Mucosa of stomach (tissue), 1 donor: Measurements from ENCODE around the gene DEPP1.

Experiments used
- H3K27me3 ChIP-seq: one replicate; pipeline ENCODE4 v1.7.0; 2013; ENCODE audit warnings: mild to moderate bottlenecking, low read length; ENCODE audit not compliant: control insufficient read depth, insufficient read depth
- H3K36me3 ChIP-seq: one replicate; pipeline ENCODE4 v1.7.0; 2013; ENCODE audit warnings: low read length; ENCODE audit not compliant: control insufficient read depth, insufficient read depth
- H3K4me1 ChIP-seq: one replicate; pipeline ENCODE4 v1.7.0; 2013; ENCODE audit warnings: mild to moderate bottlenecking, low read length; ENCODE audit not compliant: control insufficient read depth, insufficient read depth
- H3K4me3 ChIP-seq: one replicate; pipeline ENCODE4 v1.7.0; 2013; ENCODE audit warnings: low read length
- H3K9ac ChIP-seq: one replicate; pipeline ENCODE4 v1.7.0; 2013; ENCODE audit warnings: mild to moderate bottlenecking, low read length, moderate library complexity
- H3K9me3 ChIP-seq: one replicate; pipeline ENCODE4 v1.7.0; 2013; ENCODE audit warnings: mild to moderate bottlenecking, low read length, moderate library complexity; ENCODE audit not compliant: control insufficient read depth
- donor health status: Pancreatic carcinoma.

The DEPP1 gene

GRCh38 chr10:44949127-44949802, 29.3 kb downstream of the DEPP1 start:
- Histone ChIP-seq H3K9ac (no peak overlapping the region), H3K4me3 (no peak overlapping the region), H3K9me3 (no peaks in the 10 kb centered on the region), H3K36me3 (no peaks in the 10 kb centered on the region), H3K27me3 (no peaks in the 10 kb centered on the region), H3K4me1 (peaks cover 13% of the 10 kb centered on the region)

GRCh38 chr10:44948642-44949041, 30.0 kb downstream of the DEPP1 start:
- no peaks in the 10 kb centered on the region for H3K9me3 ChIP-seq
- H3K4me3 ChIP-seq, result no peak overlapping the region
- no peaks in the 10 kb centered on the region for H3K36me3 ChIP-seq
- H3K4me1 ChIP-seq, result peaks cover 13% of the 10 kb centered on the region
- no peak overlapping the region for H3K9ac ChIP-seq
- H3K27me3 ChIP-seq, result no peaks in the 10 kb centered on the region

DNA sequence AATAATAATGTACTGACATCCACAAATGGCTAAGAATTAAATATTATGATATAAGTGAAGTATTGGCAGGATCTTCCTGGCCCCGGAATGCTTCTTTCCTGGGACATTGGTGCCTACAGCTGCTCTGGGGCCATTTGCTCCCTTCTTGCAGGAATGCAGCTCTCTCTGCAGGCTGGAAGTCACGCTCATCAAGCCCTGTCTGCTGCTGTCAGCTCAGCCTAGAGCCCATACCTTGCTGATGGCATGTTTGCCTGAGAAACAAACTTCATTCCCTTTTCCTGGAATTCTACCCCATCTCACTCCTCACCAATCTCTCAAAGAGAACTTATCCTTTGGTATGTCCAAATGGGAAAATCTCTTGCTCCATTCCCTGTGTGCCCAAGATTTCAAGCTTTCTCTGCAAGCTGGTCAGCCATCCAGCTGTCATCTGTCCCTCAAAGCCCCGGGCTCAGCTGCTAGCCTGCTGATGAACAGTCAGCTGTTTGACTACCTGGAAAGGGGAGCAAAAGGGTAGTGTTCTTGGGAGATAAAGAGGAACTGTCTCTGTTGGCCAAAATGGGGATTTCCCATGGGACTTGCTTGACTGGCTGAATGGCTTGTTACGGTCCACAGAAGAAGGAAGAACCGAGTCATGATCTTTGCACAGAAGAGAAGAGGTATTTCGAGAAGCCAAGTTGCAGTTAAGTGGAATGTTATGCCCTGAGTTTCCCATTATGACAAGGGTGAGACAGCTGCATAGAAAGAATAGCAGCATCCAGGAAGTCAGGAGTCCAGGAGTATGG, 31.0 kb downstream of the DEPP1 start:
- Histone ChIP-seq H3K27me3 (no peaks in the 10 kb centered on the region), H3K9ac (no peak overlapping the region), H3K4me1 (peaks cover 13% of the 10 kb centered on the region), H3K4me3 (no peak overlapping the region), H3K36me3 (no peaks in the 10 kb centered on the region), H3K9me3 (no peaks in the 10 kb centered on the region)

DNA sequence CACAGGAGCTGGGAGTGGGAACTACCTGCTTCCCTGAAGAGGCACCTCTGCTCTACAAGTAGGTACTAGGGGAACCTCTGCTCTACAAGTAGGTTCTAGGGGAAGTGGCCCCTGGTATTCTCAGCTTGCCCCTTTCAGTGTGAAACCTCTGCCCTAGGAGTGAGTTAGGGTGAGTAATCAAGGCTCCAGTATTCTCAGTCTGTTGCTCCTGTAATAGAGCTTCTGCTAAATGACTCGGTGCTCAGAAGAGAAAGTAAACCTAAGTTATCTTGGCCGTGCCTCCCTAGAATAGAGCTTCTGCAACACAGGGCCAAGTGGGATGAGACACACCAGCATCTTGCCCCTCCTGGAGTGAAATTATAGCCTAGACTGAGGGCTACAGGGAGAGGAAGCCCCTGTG, 32.4 kb downstream of the DEPP1 start:
- Histone ChIP-seq H3K36me3 (no peaks in the 10 kb centered on the region), H3K27me3 (no peaks in the 10 kb centered on the region), H3K4me3 (no peak overlapping the region), H3K9ac (no peak overlapping the region), H3K9me3 (no peaks in the 10 kb centered on the region), H3K4me1 (peaks cover 13% of the 10 kb centered on the region)

GRCh38 chr10:44944354-44944753, 34.3 kb downstream of the DEPP1 start:
- Histone ChIP-seq H3K9me3 (no peaks in the 10 kb centered on the region), H3K4me1 (peaks cover 7% of the 10 kb centered on the region), H3K27me3 (no peaks in the 10 kb centered on the region), H3K9ac (no peak overlapping the region), H3K36me3 (no peaks in the 10 kb centered on the region), H3K4me3 (no peak overlapping the region)

DNA sequence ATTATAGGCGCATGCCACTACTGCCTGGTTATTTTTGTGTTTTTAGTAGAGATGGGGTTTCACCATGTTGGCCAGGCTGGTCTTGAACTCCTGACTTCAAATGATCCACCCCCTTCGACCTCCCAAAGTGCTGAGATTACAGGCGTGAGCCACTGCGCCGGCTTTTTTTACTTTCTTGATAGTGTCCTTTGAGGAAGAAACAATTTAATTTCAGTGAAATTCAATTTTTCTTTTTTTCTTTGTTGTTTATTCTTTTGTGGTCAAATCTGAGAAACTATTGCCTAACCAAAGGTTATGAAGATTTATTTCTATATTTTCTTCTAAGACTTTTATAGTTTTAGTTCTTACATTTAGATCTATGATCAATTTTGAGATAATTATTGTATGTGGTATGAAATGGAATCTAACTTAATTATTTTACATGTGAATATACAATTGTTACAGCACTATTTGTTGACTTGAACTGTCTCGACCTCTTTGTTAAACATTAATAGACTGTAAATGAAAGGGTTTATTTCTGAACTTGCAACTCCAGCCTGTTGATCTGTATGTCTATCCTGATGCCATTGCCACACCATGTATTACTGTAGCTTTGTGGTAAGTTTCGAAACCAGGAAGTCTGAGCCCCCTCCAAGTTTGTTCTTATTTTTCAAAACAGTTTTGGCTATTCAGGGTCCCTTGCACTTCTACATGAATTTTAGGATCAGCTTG, 38.8 kb downstream of the DEPP1 start:
- no peaks in the 10 kb centered on the region for H3K27me3 ChIP-seq

GRCh38 chr10:44938956-44939355, 39.7 kb downstream of the DEPP1 start:
- Histone ChIP-seq H3K27me3 (no peaks in the 10 kb centered on the region), H3K4me3 (no peak overlapping the region), H3K4me1 (peaks cover 10% of the 10 kb centered on the region), H3K9me3 (no peaks in the 10 kb centered on the region), H3K9ac (no peak overlapping the region), H3K36me3 (no peaks in the 10 kb centered on the region)

More for the DNA sequence above, 38.8 kb downstream of the DEPP1 start:
- Histone ChIP-seq H3K4me1 (peaks cover 10% of the 10 kb centered on the region), H3K4me3 (no peak overlapping the region), H3K9ac (no peak overlapping the region), H3K36me3 (no peaks in the 10 kb centered on the region), H3K9me3 (no peaks in the 10 kb centered on the region)

- Histone ChIP-seq H3K9ac (no peak overlapping the region), H3K9me3 (no peaks in the 10 kb centered on the region), H3K27me3 (no peaks in the 10 kb centered on the region), H3K4me1 (peaks cover 17% of the 10 kb centered on the region), H3K36me3 (no peaks in the 10 kb centered on the region), H3K4me3 (no peak overlapping the region)
Measured at GRCh38 chr10:44937196-44938005, 41.2 kb downstream of the DEPP1 start.

DNA sequence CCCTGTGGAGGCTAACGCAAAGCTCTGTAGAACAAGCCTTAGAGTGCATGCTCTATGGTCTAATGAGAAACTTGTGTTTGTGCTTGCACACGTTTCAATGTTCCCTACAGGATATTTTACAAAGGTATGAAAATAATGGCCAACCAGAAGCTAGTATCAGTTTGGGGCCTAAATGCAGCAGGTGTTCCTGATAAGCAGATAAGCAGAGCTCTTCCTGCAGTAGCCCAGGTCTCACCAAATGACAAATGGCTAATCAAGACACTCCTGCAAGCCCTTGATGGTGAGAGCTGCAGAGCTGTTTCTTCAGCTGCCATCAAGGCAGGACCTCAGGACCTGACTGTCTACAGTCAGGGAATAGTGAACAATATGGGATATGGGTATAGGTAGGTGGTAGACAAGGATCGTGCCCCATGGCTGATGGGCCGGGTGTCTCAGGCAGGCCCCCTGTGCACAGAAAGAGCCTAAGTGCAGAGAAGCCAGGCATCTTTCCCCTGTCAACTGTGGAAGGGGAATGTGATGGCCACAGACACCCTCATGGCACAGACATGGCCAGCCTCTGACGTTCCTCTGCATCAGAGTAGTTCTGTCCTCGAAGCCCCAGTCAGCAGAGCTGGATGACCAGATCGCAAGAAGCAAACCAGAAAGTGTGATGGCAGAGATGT, 42.2 kb downstream of the DEPP1 start:
- H3K27me3 ChIP-seq, result no peaks in the 10 kb centered on the region
- no peak overlapping the region for H3K4me3 ChIP-seq
- H3K9me3 ChIP-seq, result no peaks in the 10 kb centered on the region
- peaks cover 17% of the 10 kb centered on the region for H3K4me1 ChIP-seq
- no peaks in the 10 kb centered on the region for H3K36me3 ChIP-seq
- no peak overlapping the region for H3K9ac ChIP-seq

GRCh38 chr10:44935966-44936295, 42.7 kb downstream of the DEPP1 start:
- Histone ChIP-seq H3K9ac (no peak overlapping the region), H3K4me1 (peaks cover 17% of the 10 kb centered on the region), H3K36me3 (no peaks in the 10 kb centered on the region), H3K4me3 (no peak overlapping the region), H3K9me3 (no peaks in the 10 kb centered on the region), H3K27me3 (no peaks in the 10 kb centered on the region)

GRCh38 chr10:44935201-44935965, 43.2 kb downstream of the DEPP1 start:
- Histone ChIP-seq H3K4me3 (no peak overlapping the region), H3K9ac (no peak overlapping the region), H3K36me3 (no peaks in the 10 kb centered on the region), H3K9me3 (no peaks in the 10 kb centered on the region), H3K27me3 (no peaks in the 10 kb centered on the region), H3K4me1 (peaks cover 17% of the 10 kb centered on the region)
